Activated effector memory CD4-positive, alpha-beta T cell treated with Interleukin-2 at 50 U/mL for 16 hours (primary cell): ENCODE measurements around the gene LRRC4C.

Experiments
- DNase-seq: peaks from one replicate; pipeline ENCODE4 v3.0.0-alpha.2; 2020

LRRC4C gene

DNA sequence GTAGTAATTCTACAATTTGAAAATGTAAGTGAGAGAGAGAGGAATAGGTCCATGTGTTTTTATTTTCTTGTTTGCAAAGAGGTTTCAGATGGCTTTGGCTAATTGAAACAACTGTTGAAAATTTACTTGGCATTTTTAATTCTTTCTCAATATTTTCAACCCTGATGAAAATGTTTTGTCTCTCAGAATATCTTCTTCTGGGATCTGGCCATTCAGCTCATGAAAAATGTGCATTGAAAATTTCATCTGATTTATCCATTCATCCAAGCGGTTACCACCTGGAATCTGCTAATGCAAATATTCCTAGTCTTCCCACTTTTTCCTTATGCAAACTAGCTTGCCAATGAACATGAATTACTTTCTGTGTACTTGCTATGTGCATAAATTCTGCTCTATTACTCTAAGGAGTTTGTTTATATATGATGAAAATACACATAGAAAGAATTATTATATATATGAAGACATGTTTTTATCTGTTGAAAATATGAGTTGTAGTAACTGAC, 621.2 kb downstream of the LRRC4C start:
- no peak for DNase-seq

DNA sequence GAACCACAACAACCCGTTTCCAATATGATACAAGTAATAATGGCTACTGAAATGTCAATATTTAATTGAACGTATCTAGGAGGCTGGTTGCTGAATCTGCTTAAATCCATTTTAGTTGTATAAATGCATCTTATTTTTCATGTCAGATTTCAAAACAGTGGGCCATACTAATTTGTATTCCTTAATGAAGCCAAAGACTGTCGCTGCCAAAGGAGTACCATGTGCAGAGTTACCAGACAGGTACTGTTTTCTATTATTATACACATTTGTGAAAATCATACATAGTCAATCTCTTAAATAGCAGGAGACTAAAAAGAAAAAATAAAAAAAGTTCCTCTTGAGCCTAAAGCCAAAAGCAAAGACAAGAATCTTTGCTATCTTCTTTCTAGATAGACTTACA, 632.3 kb downstream of the LRRC4C start:
- DNase-seq: no peak

DNA sequence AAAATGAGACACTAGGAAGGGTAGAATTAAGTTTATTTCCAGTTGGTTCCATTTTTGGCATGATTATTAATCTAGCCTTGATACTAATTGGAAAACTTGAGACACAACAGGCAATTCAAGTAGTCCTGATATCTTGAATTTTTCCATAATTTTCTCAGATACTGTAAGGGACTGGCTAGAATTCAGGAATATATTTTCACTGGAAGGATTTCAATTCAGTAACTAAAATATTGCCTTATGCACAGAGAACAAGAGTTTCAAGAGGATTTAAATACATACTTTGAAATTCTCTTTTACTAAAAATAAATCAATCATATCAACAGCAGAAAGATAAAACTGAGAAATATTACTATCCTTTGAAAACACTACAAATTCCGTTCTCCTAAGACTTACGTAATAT, 632.9 kb downstream of the LRRC4C start:
- DNase-seq: no peak

DNA sequence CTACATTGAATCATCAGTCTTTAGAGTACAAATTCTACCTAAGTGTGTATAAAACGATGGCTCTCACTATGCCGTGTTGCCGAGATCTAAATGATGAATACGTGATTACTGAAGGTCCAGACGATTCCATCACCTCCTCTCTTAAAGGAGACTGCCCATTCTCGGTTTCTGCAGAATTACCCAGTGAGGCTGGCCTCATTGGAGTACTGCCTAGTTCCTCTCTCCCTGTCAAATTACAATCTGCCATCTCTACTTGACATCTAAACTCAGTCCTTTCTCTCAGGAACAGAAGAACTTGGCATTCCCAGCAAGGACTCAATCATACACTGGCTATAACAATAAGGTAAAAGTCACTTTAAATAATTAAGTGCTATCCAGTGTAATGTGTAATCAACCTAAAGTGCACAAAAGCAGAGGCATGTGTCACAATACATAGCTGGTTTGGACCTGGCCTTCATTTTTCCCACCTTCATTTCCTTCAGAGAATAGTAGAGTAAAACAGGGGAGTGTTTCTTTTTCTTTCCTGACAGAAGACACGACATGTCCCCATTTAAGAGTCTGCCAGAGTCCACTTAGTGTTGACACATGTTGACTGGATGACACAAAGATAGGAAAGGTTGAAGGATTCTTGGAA, 634.1 kb downstream of the LRRC4C start:
- no peak for DNase-seq

DNA sequence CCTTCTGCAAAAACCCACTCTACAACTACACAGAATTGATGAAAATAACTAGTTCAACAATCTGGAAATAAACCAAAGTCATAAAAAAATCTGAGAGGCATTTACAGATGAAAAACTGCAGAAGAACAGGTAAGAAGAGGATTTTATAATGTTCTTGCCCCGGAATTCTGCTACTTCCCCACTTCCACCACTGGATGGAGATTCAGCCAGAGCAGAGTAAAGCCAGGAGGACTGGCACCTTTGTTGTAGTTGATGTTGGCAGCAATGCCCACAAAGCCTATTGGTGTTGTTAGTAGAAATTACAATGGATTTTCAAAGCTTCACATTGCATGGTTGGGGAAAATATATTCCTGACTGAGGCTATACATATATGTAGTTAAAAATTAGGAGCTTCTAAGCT, 640.2 kb downstream of the LRRC4C start:
- DNase-seq: no peak

DNA sequence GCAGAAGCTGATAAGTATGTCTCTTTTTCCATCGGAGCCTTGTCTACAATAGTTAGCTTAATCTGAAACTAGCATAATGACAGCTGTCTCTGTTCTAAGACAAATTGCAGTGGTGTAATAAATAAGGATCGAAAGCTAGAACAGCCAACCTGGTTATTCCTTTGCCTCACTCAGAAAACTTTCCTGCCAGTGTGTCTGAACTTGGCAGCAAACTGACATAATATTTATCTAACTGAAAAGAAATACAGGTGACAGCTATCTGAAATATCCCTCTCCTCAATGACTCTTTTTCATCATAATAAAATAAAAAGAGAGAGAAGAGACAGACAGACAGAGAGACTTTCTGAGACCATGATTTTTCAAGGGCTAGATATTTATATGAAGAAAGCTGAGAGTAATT, 642.5 kb downstream of the LRRC4C start:
- DNase-seq: no peak

DNA sequence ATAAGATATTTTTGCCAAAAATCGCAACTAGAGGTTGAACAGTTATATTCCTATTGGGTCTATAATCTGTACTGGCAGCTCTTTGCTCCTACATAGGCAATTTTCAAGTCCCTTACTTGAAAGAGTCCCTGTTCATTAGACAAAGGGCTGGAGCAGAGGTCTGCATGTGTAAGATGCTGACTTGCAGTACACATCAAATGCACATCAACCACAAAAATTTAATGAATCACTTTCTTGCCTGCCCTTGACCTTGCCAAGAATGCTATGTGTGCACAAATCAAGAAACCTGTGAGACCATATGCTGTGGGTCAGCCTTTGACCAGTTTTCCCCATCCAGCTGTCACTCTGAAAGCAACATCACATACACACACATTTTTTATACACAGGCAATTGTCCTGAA, 661.5 kb downstream of the LRRC4C start:
- DNase-seq: no peak

DNA sequence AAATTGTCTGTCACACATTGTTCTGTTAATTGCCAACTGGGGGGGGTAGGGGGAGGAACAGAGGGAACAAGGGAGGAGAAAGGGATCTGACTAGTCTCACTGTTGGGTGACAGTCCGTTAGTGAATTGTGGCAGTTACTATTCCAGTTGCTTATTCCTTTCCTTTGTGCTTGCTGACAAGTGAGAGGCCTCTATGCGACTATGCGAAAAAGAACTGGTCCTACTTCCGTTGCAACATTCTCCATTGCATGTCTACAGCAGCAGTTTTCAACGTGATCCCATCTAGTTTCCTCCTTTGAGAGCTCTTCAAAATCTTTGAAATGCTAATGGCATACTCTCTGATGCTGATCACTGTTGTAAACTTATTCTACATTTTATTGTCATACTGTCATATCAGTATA, 672.2 kb downstream of the LRRC4C start:
- DNase-seq: no peak

DNA sequence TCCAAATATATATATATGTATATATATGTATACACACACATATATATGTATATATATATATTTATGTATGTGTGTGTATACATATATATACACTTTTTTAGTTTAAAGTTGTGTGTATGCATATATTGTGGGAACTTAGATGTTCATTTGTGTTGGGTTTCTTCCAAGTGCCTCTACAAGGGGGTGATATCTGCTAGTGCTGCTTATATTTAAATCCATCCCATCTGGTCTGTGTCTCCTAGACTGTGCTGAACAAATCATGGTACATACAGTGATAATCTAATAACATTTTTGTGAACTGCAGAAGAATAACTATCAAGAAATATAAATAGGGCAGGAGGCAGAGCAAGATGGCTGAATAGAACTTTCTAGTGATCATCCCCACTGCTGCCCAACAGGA, 696.4 kb downstream of the LRRC4C start:
- no peak for DNase-seq

DNA sequence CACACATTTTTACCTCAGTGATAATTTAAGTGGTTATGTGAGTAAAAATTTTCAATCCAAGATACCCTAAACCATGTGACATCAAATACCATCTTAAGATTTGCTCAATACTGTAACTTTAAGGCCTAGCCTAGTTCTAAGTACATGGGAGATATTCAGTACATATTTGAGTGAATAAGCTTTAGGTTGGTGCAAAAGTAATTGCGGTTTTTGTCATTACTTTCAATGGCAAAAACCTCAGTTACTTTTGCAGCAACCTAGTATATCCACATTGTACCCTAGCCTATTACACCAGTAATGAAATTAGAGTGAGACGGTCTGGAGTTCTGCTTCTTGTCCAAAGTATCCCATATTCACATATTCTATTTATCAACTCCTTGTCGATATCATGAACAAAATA, 700.1 kb downstream of the LRRC4C start:
- no peak for DNase-seq

DNA sequence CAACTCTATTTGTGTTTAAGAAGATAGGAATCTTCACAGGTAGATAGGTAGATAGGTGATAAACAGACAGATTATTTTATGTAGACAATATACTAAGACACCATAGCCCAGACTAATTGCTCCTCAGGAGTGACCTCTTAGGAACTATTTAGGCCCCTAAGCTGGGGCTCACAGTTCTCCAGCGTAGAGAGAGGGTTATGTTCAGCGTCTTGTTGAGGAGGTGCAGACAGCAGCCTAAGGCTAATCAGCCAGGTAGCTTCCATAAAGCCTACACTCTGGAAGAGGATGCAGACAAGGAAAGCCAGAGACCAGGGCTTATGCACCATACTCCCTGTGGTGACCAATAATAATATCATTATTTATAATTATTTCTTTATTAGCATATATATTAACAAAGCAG, 705.2 kb downstream of the LRRC4C start:
- DNase-seq: no peak

DNA sequence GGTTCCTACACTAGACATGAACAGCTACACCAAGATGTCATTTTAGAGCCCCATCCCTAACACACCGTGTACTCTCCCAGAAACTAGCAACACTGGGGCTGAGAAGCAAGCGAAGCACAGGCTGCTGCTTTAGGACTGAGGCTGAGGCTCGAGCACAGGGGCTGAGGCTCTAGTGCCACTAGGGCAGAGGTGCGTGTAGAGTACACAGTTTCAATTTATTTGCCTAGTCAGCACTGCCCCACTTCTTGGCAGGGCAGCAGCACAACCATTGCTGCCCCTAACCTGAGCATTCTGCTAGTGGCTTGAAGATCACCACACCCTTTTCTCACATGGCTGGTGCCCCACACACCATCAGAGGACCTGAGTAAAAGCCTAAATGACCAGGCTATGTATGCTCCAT, 713.2 kb downstream of the LRRC4C start:
- DNase-seq: no peak

DNA sequence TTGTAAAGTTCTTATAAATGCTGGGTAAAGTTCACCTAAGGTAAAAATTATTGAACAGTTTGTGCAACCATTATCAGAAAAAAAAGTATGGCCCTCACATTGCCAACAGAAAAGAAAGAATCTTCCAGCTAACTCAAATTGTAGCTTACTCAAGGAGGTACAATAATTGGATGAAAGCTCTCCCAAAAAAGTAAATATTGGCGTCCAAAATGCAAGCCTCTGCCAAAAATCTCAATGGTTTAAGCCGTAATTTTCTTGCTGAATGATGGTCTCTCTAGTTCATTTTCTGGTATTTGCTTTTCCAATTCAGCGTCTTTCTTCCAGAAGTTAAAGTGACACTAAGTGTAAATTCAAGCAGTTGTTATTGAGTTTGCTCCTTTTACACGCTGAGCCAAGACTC, 727.3 kb downstream of the LRRC4C start:
- DNase-seq: no peak

DNA sequence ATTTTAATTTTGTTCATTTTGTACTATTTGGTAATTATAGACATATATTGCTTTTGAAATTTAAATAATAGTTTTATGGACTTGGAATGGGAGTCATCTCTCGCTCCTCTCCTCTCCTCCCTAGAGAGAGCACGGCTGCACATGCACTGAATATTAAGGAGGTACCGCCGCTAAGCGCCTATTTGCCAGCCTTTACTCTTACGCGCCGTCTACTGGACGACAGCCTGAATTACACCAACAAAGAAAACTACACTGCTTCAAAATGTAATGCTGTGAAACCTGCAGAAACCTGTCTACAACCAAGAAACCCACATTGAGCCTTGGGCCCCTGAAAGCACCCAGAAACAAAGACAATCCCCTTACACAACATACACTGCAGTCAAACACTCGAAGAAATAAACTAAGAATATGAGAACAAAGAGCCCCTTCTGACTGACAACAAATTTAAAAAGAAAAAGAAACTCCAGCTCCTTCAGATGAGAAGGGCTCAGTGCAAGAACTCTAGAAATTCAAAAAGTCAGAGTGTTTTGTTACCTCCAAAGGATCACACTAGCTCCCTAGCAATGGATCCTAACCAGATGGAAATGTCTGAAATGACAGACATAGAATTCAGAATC, 737.2 kb downstream of the LRRC4C start:
- DNase-seq: no peak

DNA sequence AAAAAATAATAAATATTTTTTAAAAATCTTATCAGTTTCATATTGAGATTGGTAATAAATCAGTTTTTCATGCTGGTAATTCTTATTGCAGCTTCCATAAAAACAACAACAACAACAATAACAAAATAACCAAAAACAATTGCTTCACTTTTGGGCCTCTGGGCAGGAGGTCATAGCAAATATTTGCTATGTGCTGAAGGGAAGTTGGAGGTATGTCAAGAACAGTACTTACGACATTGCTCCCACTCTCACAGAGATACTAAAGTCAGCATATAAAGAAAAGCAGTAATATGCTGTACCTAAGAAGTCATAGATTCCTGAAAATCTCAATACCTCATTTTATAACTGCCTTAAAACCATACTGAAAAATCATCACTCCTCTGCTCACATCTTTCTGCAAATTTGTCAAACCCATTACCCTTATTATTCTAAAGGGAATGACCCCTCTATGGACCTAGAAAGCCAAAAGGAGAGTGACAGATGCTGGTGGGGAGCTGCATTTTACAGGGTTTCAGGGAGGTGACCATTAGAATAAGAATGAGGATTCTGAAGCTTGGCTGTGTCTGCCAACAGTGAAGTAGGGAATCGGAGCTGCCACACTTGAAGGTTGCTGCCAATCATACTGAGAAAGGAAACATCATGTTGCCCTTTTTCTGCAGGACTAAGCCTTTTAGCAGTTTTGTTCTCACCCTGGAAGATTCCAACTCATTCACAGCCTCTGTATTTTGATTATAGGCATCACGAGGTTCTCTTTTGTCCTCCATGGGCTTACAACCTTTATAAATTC, 742.9 kb downstream of the LRRC4C start:
- no peak for DNase-seq

DNA sequence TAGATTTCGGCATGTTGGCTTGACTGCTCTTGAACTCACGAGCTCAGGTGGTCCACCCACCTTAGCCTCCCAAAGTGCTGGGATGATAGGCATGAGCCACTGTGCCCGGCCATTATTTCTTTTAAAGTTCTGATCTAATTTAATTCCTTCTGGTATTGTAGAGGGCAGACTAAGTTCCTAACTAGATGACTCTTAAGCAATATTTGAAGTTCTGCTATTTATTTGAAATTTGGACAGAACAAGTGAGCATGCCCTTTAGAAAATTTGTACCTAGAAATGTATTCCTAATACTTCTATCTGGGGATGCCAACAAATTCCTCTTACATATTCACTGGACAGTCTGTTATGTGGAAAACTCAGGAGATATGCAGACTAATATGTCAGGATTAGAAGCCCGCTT, 746.4 kb downstream of the LRRC4C start:
- no peak for DNase-seq

DNA sequence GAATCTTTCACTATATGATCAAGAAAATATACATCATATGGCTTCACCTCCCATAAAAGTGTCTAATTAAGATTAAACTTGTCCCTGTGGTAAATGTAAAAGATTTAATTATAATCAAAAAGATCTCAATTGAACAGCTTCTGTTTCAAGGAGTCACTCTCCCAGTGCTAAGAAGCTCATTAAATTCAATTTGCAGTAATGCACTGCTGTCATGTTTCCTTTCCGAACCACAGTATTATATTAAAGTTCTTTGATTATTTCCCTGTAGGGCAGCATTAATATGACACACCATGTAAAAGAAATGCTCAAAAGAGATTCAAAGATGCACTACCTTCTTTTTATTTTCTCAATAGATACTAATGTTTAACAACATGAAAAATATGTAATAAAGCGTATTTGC, 758.4 kb downstream of the LRRC4C start:
- no peak for DNase-seq

DNA sequence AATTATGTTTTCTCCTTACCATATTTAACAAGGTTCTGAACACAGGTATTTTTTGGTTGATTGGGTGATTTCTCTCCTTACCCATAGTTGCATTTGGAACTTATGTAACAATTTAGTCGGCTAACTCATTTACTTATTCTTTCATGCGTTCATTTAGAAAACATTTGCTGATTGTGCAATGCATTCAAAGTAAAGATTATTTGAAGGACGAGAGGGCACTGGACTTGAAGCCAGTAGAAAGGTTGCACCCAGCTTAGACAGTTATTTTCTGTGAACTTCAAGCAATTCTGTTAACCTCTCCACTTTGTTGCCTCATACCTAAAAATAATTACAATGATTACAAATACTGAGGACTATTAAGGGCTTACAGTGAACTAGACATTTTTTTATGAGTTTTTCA, 769.6 kb downstream of the LRRC4C start:
- no peak for DNase-seq

DNA sequence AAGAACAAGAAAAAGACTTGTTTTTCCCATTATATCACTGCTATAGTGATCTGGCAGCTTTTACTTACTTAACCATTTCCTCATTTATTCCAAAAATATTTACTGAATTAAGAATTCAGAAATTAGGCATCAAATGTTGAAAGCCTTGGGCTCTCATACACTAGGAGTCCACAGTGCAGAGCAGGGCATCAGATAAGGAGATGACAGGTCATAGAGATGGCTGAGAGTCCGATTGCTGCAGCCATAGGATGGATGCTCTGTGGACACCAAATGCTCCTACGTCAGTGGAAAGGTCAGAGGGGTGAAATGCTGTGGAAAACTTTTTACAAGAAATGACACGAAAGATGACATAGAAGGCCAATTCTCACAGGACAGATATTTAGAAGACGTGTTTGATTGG, 771.1 kb downstream of the LRRC4C start:
- no peak for DNase-seq

DNA sequence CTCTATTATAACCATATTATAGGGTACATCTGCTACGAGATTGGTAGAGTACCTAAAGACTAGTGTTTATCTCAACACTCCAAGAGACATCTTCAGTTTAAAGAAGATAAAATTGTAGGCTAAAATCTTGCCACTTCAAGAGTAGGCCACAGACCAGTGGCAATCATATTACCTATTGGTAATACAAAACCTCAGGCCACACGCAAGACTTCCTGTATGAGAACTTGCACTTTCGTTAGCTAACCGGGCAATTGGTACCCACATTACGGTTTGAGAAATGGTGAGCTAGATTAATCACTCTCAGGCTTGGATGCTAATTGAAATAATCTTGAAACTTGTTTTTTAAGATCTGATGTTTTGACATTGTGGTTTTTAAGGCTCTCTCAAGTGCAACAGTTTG, 772.7 kb downstream of the LRRC4C start:
- DNase-seq: no peak

DNA sequence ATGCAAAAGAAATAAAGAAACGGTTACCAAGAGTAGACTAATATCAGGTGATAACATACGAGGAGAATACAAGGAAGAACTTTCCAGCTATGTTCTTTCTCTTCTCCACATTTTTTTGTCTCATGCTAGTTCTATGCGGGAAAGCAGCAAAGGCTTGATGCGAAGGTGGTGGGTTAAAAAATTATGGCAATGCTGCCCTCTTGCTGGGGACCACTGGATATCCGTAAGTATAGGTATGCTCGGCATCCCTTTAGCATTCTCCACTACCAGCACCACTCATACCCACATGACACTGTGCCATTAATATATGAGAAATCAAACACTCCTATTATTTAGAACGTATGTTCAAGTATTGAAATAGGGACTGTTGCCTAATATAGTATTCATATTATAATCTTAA, 776.4 kb downstream of the LRRC4C start:
- DNase-seq: no peak

DNA sequence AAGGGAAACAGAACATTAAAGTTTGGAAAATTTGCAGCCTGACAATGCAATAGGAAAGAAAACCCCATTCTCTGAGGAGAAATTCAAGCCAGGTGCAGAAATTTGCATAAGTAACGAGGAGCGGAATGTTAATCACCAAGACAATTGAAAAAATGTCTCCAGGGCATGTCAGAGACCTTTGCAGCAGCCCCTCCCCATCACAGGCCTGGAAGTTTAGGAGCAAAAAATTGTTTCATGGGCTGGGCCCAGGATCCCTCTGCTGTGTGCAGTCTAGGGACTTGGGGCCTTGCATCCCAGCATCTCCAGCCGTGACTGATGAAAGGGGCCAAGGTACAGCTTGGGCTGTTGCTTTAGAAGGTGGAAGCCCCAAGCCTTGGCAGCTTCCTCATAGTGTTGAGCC, 780.2 kb downstream of the LRRC4C start:
- no peak for DNase-seq

DNA sequence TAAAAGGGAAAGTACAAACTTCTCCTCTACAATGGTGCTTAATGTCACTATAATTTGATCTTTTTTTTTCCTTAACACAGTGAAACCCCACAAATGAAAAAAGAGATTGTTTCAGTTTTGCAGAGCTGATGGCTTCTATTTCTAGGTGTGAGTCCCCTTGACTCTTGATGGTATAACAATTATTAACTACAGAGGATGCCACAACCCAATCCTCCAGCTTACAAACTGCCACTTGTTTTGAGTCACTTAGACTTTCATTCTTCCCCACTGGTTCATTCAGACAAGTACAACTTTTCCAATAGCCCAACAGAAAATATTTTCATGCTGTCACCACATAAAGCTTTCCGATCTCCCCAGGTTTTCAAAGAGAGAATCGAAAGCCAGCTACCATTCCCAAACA, 812.2 kb downstream of the LRRC4C start:
- DNase-seq: no peak

DNA sequence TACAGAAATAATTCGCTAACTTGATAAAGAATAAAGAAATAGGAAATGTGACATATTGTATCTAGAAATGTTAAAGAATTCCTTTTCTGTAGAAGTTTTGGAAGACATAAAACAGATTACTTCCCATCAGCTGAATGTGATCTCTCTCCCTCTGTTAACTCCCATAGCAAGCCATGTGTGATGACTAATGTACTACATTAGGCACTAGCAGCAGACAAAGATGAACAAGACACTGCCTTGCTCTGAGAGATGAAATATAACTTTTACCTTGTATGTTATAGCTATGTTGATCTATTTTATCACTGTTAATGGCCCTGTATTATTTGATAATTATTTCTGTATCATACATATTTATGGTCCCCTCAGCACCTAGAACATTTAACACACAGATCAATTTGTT, 817.2 kb downstream of the LRRC4C start:
- no peak for DNase-seq
